GM12878 (cell line): ENCODE measurements around the gene LTBP4.

ENCODE experiments used
- BCL11A ChIP-seq: IDR thresholded peaks from 2 replicates; pipeline ENCODE4 v1.6.1; 2011; ENCODE audit warnings: low read depth, low read length
- BHLHE40 ChIP-seq, 2 experiments: fragments of 450-650 bp in 1 of 2; IDR thresholded peaks; 2 replicates each; pipeline ENCODE4 v1.6.1; 2011 to 2017; ENCODE audit warnings: low read depth in 2 of 2, borderline replicate concordance in 1 of 2, improper control_type of control experiment in 1 of 2, low read length in 1 of 2, mild to moderate bottlenecking in 1 of 2
- CEBPB ChIP-seq, 2 experiments: fragments of 150-350 bp in 1 of 2; IDR thresholded peaks; 2 replicates each; pipeline ENCODE4 v1.6.1; 2012 to 2014; ENCODE audit warnings: low read depth in 2 of 2, low read length in 2 of 2, borderline replicate concordance in 1 of 2, inconsistent platforms in 1 of 2
- CHD1 ChIP-seq: IDR thresholded peaks from 2 replicates; pipeline ENCODE4 v1.6.1; 2012; ENCODE audit warnings: low read depth, low read length, improper control_type of control experiment
- DPF2 ChIP-seq: fragments of 450-650 bp; IDR thresholded peaks from 2 replicates; pipeline ENCODE4 v1.6.1; 2017; ENCODE audit warnings: mild to moderate bottlenecking
- EP300 ChIP-seq, 2 experiments: fragments of 150-350 bp in 1 of 2; IDR thresholded peaks; 2 replicates each; pipeline ENCODE4 v1.6.1; 2011 to 2012; ENCODE audit warnings: low read depth in 2 of 2, low read length in 2 of 2, borderline replicate concordance in 1 of 2, improper control_type of control experiment in 1 of 2, inconsistent platforms in 1 of 2; ENCODE audit not compliant: control insufficient read depth in 1 of 2
- MYC ChIP-seq: IDR thresholded peaks from 2 replicates; pipeline ENCODE4 v1.6.1; 2011; ENCODE audit warnings: mild to moderate bottlenecking, low read length, moderate library complexity, inconsistent platforms; ENCODE audit not compliant: insufficient read depth, insufficient replicate concordance, insufficient read length, severe bottlenecking
- POLR2AphosphoS2 ChIP-seq: IDR thresholded peaks from 2 replicates; pipeline ENCODE4 v1.6.1; 2011; ENCODE audit warnings: low read depth, mild to moderate bottlenecking, low read length, improper control_type of control experiment, moderate library complexity
- TCF7 ChIP-seq: IDR thresholded peaks from 2 replicates; pipeline ENCODE4 v1.6.1; 2014; ENCODE audit warnings: antibody characterized with exemption, borderline replicate concordance
- TF ChIP-seq, protein P1 (sequence below), 3 experiments: IDR thresholded peaks in 2 of 3; conservative IDR thresholded peaks in 1 of 3; 2 replicates each; pipeline ENCODE4 v1.5.1; 2011; ENCODE audit warnings: low read depth in 3 of 3, low read length in 3 of 3, mild to moderate bottlenecking in 3 of 3, control low read depth in 2 of 3, moderate library complexity in 2 of 3, inconsistent platforms in 1 of 3, mixed read lengths in 1 of 3; ENCODE audit not compliant: control insufficient read depth in 2 of 3, insufficient read depth in 1 of 3; ENCODE audit errors: extremely low read depth in 1 of 3
- TF ChIP-seq, protein P2 (sequence below): IDR thresholded peaks from 2 replicates; pipeline ENCODE4 v1.6.1; 2011; ENCODE audit warnings: mild to moderate bottlenecking, low read depth, low read length, moderate library complexity; ENCODE audit not compliant: insufficient replicate concordance

DNA sequence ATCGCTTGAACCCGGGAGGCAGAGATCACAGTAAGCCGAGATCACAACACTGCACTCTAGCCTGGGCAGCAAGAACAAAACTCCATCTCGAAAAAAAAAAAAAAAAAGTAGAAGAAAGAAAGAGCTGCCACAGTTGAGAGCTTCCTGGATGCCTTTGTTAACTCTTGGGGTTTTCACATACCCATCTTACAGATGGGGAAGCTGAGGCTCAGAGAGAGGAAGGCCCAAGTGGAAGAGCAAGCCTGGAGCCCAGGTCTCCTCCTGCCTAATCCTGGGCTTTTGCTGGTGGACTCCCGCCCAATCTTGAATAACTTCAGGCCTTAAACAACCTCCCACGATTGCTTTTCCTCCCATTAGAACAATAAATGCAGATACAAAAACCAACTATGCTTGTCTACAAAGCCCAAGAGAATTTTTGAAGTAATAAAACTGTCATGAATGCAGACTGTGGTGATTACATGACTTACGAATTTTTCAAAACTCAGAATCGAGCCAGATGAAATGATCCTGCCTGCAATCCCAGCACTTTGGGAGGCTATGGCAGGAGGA, 41.7 kb downstream of the LTBP4 start:
- no peak for TF ChIP-seq POLR2AphosphoS2
- TF ChIP-seq, protein P1, sequence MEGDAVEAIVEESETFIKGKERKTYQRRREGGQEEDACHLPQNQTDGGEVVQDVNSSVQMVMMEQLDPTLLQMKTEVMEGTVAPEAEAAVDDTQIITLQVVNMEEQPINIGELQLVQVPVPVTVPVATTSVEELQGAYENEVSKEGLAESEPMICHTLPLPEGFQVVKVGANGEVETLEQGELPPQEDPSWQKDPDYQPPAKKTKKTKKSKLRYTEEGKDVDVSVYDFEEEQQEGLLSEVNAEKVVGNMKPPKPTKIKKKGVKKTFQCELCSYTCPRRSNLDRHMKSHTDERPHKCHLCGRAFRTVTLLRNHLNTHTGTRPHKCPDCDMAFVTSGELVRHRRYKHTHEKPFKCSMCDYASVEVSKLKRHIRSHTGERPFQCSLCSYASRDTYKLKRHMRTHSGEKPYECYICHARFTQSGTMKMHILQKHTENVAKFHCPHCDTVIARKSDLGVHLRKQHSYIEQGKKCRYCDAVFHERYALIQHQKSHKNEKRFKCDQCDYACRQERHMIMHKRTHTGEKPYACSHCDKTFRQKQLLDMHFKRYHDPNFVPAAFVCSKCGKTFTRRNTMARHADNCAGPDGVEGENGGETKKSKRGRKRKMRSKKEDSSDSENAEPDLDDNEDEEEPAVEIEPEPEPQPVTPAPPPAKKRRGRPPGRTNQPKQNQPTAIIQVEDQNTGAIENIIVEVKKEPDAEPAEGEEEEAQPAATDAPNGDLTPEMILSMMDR (IDR thresholded peaks at IDR 0.05 in 2 of 3, conservative IDR thresholded peaks at IDR 0.05 in 1 of 3; ENCODE audit: control insufficient read depth in 2 of 3, extremely low read depth in 1 of 3, insufficient read depth in 1 of 3, low read depth in 3 of 3, low read length in 3 of 3): no peak
- TF ChIP-seq TCF7: no peak
- TF ChIP-seq DPF2: no peak
- TF ChIP-seq CHD1: no peak
- no peak for TF ChIP-seq BHLHE40 (IDR thresholded peaks at IDR 0.05; ENCODE audit: borderline replicate concordance in 1 of 2, low read depth in 2 of 2, low read length in 1 of 2)
- TF ChIP-seq CEBPB (IDR thresholded peaks at IDR 0.05; ENCODE audit: borderline replicate concordance in 1 of 2, low read depth in 2 of 2, low read length in 2 of 2): no peak
- TF ChIP-seq, protein P2, sequence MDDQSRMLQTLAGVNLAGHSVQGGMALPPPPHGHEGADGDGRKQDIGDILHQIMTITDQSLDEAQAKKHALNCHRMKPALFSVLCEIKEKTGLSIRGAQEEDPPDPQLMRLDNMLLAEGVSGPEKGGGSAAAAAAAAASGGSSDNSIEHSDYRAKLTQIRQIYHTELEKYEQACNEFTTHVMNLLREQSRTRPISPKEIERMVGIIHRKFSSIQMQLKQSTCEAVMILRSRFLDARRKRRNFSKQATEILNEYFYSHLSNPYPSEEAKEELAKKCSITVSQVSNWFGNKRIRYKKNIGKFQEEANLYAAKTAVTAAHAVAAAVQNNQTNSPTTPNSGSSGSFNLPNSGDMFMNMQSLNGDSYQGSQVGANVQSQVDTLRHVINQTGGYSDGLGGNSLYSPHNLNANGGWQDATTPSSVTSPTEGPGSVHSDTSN: no peak
- no peak for TF ChIP-seq EP300 (IDR thresholded peaks at IDR 0.05; ENCODE audit: borderline replicate concordance in 1 of 2, control insufficient read depth in 1 of 2, low read depth in 2 of 2, low read length in 2 of 2)
- TF ChIP-seq BCL11A: no peak
- no peak for TF ChIP-seq MYC
